Spleen (tissue), 11 donors: ENCODE measurements around the gene TTC7B. TPM values are rescaled to one million over a fixed set of nuclear protein-coding genes. Genes with fewer than 3 reads are reported as not detected.

Source experiments
- DNase-seq: peaks from one replicate; pipeline ENCODE4 v3.0.0-alpha.2; 2020
- H3K27ac ChIP-seq, 8 donors: fragments of 200-600 bp; sonication (generic) in 7 of 8; 1 replicate in 4 of 8; 2 replicates in 4 of 8; pipeline versions ENCODE4 v1.5.0 to v1.8.0; 2016 to 2021; ENCODE audit warnings: inconsistent platforms in 4 of 8, mild to moderate bottlenecking in 4 of 8, moderate library complexity in 1 of 8
- H3K27me3 ChIP-seq, 7 donors: fragments of 200-600 bp; sonication (generic) in 6 of 7; replicated peaks in 1 of 7; 1 replicate in 4 of 7; 2 replicates in 3 of 7; pipeline versions ENCODE4 v1.5.0 to v1.8.0; 2016 to 2021; ENCODE audit warnings: inconsistent platforms in 3 of 7, mild to moderate bottlenecking in 1 of 7
- H3K36me3 ChIP-seq, 6 donors: fragments of 200-600 bp; sonication (generic) in 5 of 6; 1 replicate in 4 of 6; 2 replicates in 2 of 6; pipeline versions ENCODE4 v1.5.0 to v1.8.0; 2016 to 2021; ENCODE audit warnings: inconsistent platforms in 2 of 6
- H3K4me1 ChIP-seq, 6 donors: fragments of 200-600 bp; sonication (generic) in 5 of 6; 1 replicate in 3 of 6; 2 replicates in 3 of 6; pipeline versions ENCODE4 v1.5.0 to v1.8.0; 2016 to 2021; ENCODE audit warnings: inconsistent platforms in 3 of 6
- H3K4me3 ChIP-seq, 8 donors: fragments of 200-600 bp; sonication (generic) in 7 of 8; 1 replicate in 4 of 8; 2 replicates in 4 of 8; pipeline versions ENCODE4 v1.5.0 to v1.8.0; 2016 to 2021; ENCODE audit warnings: inconsistent platforms in 4 of 8, mild to moderate bottlenecking in 4 of 8, moderate library complexity in 2 of 8
- H3K9me3 ChIP-seq, 8 donors: fragments of 200-600 bp; sonication (generic) in 7 of 8; 1 replicate in 4 of 8; 2 replicates in 4 of 8; pipeline versions ENCODE4 v1.5.0 to v1.8.0; 2016 to 2021; ENCODE audit warnings: inconsistent platforms in 4 of 8
- CTCF ChIP-seq, 11 experiments: fragments of 200-600 bp in 7 of 11; fragments of 450-650 bp in 4 of 11; sonication (generic) in 4 of 11; IDR thresholded peaks in 8 of 11; conservative IDR thresholded peaks in 3 of 11; 1 replicate in 7 of 11; 2 replicates in 4 of 11; pipeline versions ENCODE4 v1.4.0 to v1.8.0; 2016 to 2021; ENCODE audit warnings: antibody characterized with exemption in 11 of 11, inconsistent platforms in 4 of 11, mild to moderate bottlenecking in 1 of 11
- POLR2A ChIP-seq, 3 donors: fragments of 450-650 bp; IDR thresholded peaks; one replicate each; pipeline ENCODE4 v1.5.1; 2017; ENCODE audit warnings: antibody characterized with exemption in 3 of 3, mild to moderate bottlenecking in 1 of 3
- POLR2AphosphoS5 ChIP-seq, 3 donors: sonication (generic); formaldehyde crosslinking; IDR thresholded peaks; one replicate each; pipeline ENCODE4 v1.5.1; 2017; ENCODE audit warnings: antibody characterized with exemption in 3 of 3
- WGBS, 5 donors: extraction: QIAGEN DNeasy Blood & Tissue Kit in 3 of 5; methylation state at CpG; one replicate each; pipeline versions ENCODE4 v1.1.5 to v1.1.7; 2013 to 2018; 5-methylcytosine and 5-hydroxymethylcytosine counted together
- intact Hi-C: fragments of 100-400 bp; cut with DNase I; formaldehyde crosslinking; loops from one replicate; pipeline ENCODE4 v1.15.0; 2023; ENCODE audit warnings: low total_unique reads
- polyA plus RNA-seq, 3 donors: library from polyadenylated mRNA; stranded (reverse); fragments of 200-250 nt; gene quantifications; one replicate each; pipeline ENCODE4 v1.2.1, GENCODE V29; 2013
- total RNA-seq, 7 donors: library from RNA; depleted of rRNA in 3 of 7; stranded (reverse); fragments of >200 nt in 3 of 7; fragmentation: NEBNext Ultra II Directional in 4 of 7; extraction: Animal tissue kit (Norgen Biotek cat#: 25700) in 4 of 7; gene quantifications; one replicate each; pipeline versions ENCODE4 v1.1.0 to v1.2.1, GENCODE V29; 2016 to 2021
- donor health status: healthy with polysubstance abuse.
- donor health status: DM: no; HTN: no; CAD: no; lungs with moderate emphysema.
- donor health status: DM: no; HTN: no; CAD: no.
- donor health status: Bipolar disorder and iron deficiency.
- donor health status: healthy.
- donor health status: DM: no; HTN: no; CAD: no.
- donor health status: DM: yes; HTN: yes; CAD: no.

TTC7B gene
- total and polyA plus RNA-seq, 10 donors, result 6.6 to 98.4 (median 62.6) TPM

- peaks cover 0 to 52% (median 12%) of the 10 kb centered on the region in 6 donors for H3K4me1 ChIP-seq
- WGBS, 5 donors, result 66 to 87% (median 77%) methylated on average over 24 to 25 of the region's 25 CpGs
- no peaks in the 10 kb centered on the region for H3K36me3 ChIP-seq
- no peak for DNase-seq
- intact Hi-C loops, result no loop called here
- H3K9me3 ChIP-seq, result no peaks in the 10 kb centered on the region
- H3K4me3 ChIP-seq, result no peak overlapping the region
- TF ChIP-seq POLR2AphosphoS5 (IDR thresholded peaks at IDR 0.05) (peak in 1 of 3 donors; percentile 29), CTCF (IDR thresholded peaks at IDR 0.05 in 8 of 11, conservative IDR thresholded peaks at IDR 0.05 in 3 of 11) (no peak)
- H3K27me3 ChIP-seq, result peaks cover 0 to 17% (median 0%) of the 10 kb centered on the region in 7 donors
- peak overlapping the region in 4 of 8 donors; percentile 20 to 38 (median 36) for H3K27ac ChIP-seq
Observed at GRCh38 chr14:90518069-90518940, 297.9 kb downstream of the TTC7B start.

- intact Hi-C loops, result no loop called here
- Histone ChIP-seq H3K27me3 (peaks cover 0 to 6% (median 0%) of the 10 kb centered on the region in 7 donors), H3K4me1 (peaks cover 0 to 42% (median 12%) of the 10 kb centered on the region in 6 donors), H3K36me3 (no peaks in the 10 kb centered on the region), H3K27ac (peak overlapping the region in 1 of 8 donors; percentile 37), H3K9me3 (no peaks in the 10 kb centered on the region), H3K4me3 (no peak overlapping the region)
- no peak for TF ChIP-seq POLR2A (IDR thresholded peaks at IDR 0.05)
- TF ChIP-seq CTCF (IDR thresholded peaks at IDR 0.05 in 8 of 11, conservative IDR thresholded peaks at IDR 0.05 in 3 of 11), result no peak
- DNase-seq, result no peak
- 65 to 77% (median 74%) methylated on average over 12 to 15 of the region's 15 CpGs for WGBS, 5 donors
Observed at GRCh38 chr14:90517076-90517841, 299.0 kb downstream of the TTC7B start.

- TF ChIP-seq CTCF (IDR thresholded peaks at IDR 0.05 in 8 of 11, conservative IDR thresholded peaks at IDR 0.05 in 3 of 11) (no peak), POLR2A (IDR thresholded peaks at IDR 0.05) (no peak), POLR2AphosphoS5 (IDR thresholded peaks at IDR 0.05) (no peak)
- H3K27me3 ChIP-seq, result peaks cover 0 to 3% (median 0%) of the 10 kb centered on the region in 7 donors
- H3K36me3 ChIP-seq, result no peaks in the 10 kb centered on the region
- H3K4me1 ChIP-seq, result peaks cover 0 to 21% (median 12%) of the 10 kb centered on the region in 6 donors
- H3K4me3 ChIP-seq, result no peak overlapping the region
- intact Hi-C loops, result no loop called here
- DNase-seq, result no peak
- H3K27ac ChIP-seq, result no peak overlapping the region
- no peaks in the 10 kb centered on the region for H3K9me3 ChIP-seq
- 82 to 90% (median 84%) methylated on average over 4 of the region's 4 CpGs for WGBS, 5 donors
Observed at GRCh38 chr14:90514566-90514965, 301.7 kb downstream of the TTC7B start.

- Histone ChIP-seq H3K27me3 (peaks cover 0 to 9% (median 0%) of the 10 kb centered on the region in 7 donors), H3K36me3 (no peaks in the 10 kb centered on the region), H3K27ac (no peak overlapping the region), H3K4me3 (no peak overlapping the region), H3K4me1 (peaks cover 0 to 19% (median 11%) of the 10 kb centered on the region in 6 donors), H3K9me3 (no peaks in the 10 kb centered on the region)
- intact Hi-C loops, result no loop called here
- 88 to 97% (median 94%) methylated on average over 9 to 15 of the region's 15 CpGs for WGBS, 5 donors
- TF ChIP-seq POLR2AphosphoS5 (IDR thresholded peaks at IDR 0.05), result no peak
- TF ChIP-seq CTCF (IDR thresholded peaks at IDR 0.05 in 8 of 11, conservative IDR thresholded peaks at IDR 0.05 in 3 of 11), result no peak
- TF ChIP-seq POLR2A (IDR thresholded peaks at IDR 0.05), result no peak
- no peak for DNase-seq
Observed at GRCh38 chr14:90514015-90514398, 302.2 kb downstream of the TTC7B start.
